Right hindlimb (tissue), 1 donor: Measurements from ENCODE around the gene CCDC159.
"Not testable (repeated sequence)": the region's sequence is repeated elsewhere in the genome, so short reads cannot be mapped to it uniquely, and the experiment has no call there.

Experiments used
- DNase-seq: peaks from one replicate; pipeline ENCODE4 v3.0.0-alpha.2; 2018

CCDC159 gene

GRCh38 chr19:11346104-11346940 is at the start of gene CCDC159, which contains the start of gene TMEM205:
CCDC159 (plus strand) TSS chr19:11346519; CDS start chr19:11346607, 88 bp downstream.
TMEM205 (minus strand) TSS chr19:11346268; CDS start chr19:11345619, 649 bp downstream.
- peak; percentile 97 for DNase-seq

GRCh38 chr19:11299946-11300810 is 46.1 kb upstream of the CCDC159 start:
- DNase-seq: no peak

- DNase-seq: no peak
Observed at GRCh38 chr19:11300811-11301120, 45.6 kb upstream of the CCDC159 start.

- no peak for DNase-seq
Observed at GRCh38 chr19:11304936-11305335, 41.4 kb upstream of the CCDC159 start.

GRCh38 chr19:11306337-11306736 is 40.0 kb upstream of the CCDC159 start:
- no peak for DNase-seq

GRCh38 chr19:11320278-11320995 is 25.9 kb upstream of the CCDC159 start:
- not testable (repeated sequence) for DNase-seq

- no peak for DNase-seq
Observed at GRCh38 chr19:11321191-11322126, 24.9 kb upstream of the CCDC159 start.

- DNase-seq: no peak
Observed at GRCh38 chr19:11322269-11323024, 23.9 kb upstream of the CCDC159 start.

GRCh38 chr19:11323601-11324078 is 22.7 kb upstream of the CCDC159 start:
- no peak for DNase-seq

- peak; percentile 77 for DNase-seq
Observed at GRCh38 chr19:11324079-11324661, 22.1 kb upstream of the CCDC159 start.

GRCh38 chr19:11324748-11325389 is 21.4 kb upstream of the CCDC159 start:
- no peak for DNase-seq

- DNase-seq: no peak
Observed at GRCh38 chr19:11325544-11325943, 20.8 kb upstream of the CCDC159 start.

GRCh38 chr19:11330127-11330526 is 16.2 kb upstream of the CCDC159 start:
- DNase-seq: no peak

- no peak for DNase-seq
Observed at GRCh38 chr19:11331502-11331901, 14.8 kb upstream of the CCDC159 start.

GRCh38 chr19:11332822-11333221 is 13.5 kb upstream of the CCDC159 start:
- DNase-seq: no peak

GRCh38 chr19:11333838-11334237 is 12.5 kb upstream of the CCDC159 start:
- DNase-seq: not testable (repeated sequence)

- no peak for DNase-seq
Observed at GRCh38 chr19:11335449-11336146, 10.7 kb upstream of the CCDC159 start.

- DNase-seq: no peak
Observed at GRCh38 chr19:11337080-11337479, 9.2 kb upstream of the CCDC159 start.

GRCh38 chr19:11338121-11338520 is 8.2 kb upstream of the CCDC159 start:
- no peak for DNase-seq
